CD14-positive monocyte (primary cell): ENCODE data around the gene FLT3LG. TPM values are rescaled to one million over a fixed set of nuclear protein-coding genes. Genes with fewer than 3 reads are reported as not detected.

Experiments used
- DNase-seq, 3 donors: peaks; one replicate each; pipeline ENCODE4 v3.0.0-alpha.2; 2011 to 2022
- H2AFZ ChIP-seq: 2 replicates; pipeline ENCODE4 v1.6.0; 2012; ENCODE audit warnings: mild to moderate bottlenecking, low read depth, low read length, inconsistent platforms; ENCODE audit not compliant: insufficient read depth, poor library complexity, severe bottlenecking
- H3K27ac ChIP-seq, 2 donors: 1 replicate in 1 of 2; 2 replicates in 1 of 2; pipeline ENCODE4 v1.5.1; 2012 to 2013; ENCODE audit warnings: low read length in 2 of 2, control low read depth in 1 of 2, inconsistent platforms in 1 of 2, low read depth in 1 of 2, mild to moderate bottlenecking in 1 of 2
- H3K27me3 ChIP-seq, 2 donors: one replicate each; pipeline versions ENCODE4 v1.6.0 to v1.6.1; 2011 to 2013; ENCODE audit warnings: low read length in 2 of 2; ENCODE audit not compliant: control insufficient read depth in 2 of 2, insufficient read depth in 2 of 2
- H3K36me3 ChIP-seq, 2 donors: replicated peaks in 1 of 2; 1 replicate in 1 of 2; 2 replicates in 1 of 2; pipeline versions ENCODE4 v1.5.1 to v1.6.1; 2012 to 2013; ENCODE audit warnings: low read length in 2 of 2, control low read depth in 1 of 2, inconsistent platforms in 1 of 2, mild to moderate bottlenecking in 1 of 2; ENCODE audit not compliant: insufficient read depth in 2 of 2, control insufficient read depth in 1 of 2
- H3K4me1 ChIP-seq, 2 donors: 1 replicate in 1 of 2; 2 replicates in 1 of 2; pipeline versions ENCODE4 v1.5.1 to v1.6.1; 2012 to 2013; ENCODE audit warnings: low read length in 2 of 2, control low read depth in 1 of 2, inconsistent platforms in 1 of 2, mild to moderate bottlenecking in 1 of 2, moderate library complexity in 1 of 2; ENCODE audit not compliant: insufficient read depth in 2 of 2, control insufficient read depth in 1 of 2
- H3K4me2 ChIP-seq: replicated peaks from 2 replicates; pipeline ENCODE3; 2012; ENCODE audit warnings: low read length, moderate library complexity, mild to moderate bottlenecking; ENCODE audit not compliant: poor library complexity, severe bottlenecking; ENCODE audit errors: extremely low read depth
- H3K4me3 ChIP-seq, 3 experiments: fragments of 200-600 bp in 1 of 3; sonication (generic) in 1 of 3; replicated peaks in 1 of 3; 1 replicate in 2 of 3; 2 replicates in 1 of 3; pipeline ENCODE4 v1.5.1; 2011 to 2013; ENCODE audit warnings: low read length in 3 of 3, mild to moderate bottlenecking in 3 of 3, control low read depth in 2 of 3, low read depth in 2 of 3, inconsistent platforms in 1 of 3, moderate library complexity in 1 of 3
- H3K79me2 ChIP-seq: 2 replicates; pipeline ENCODE4 v1.6.0; 2012; ENCODE audit warnings: mild to moderate bottlenecking, control low read depth, inconsistent platforms, low read length, moderate library complexity; ENCODE audit not compliant: insufficient read depth
- H3K9ac ChIP-seq: 2 replicates; pipeline ENCODE4 v1.6.0; 2017; ENCODE audit warnings: low read length, mild to moderate bottlenecking; ENCODE audit not compliant: insufficient read depth, poor library complexity, severe bottlenecking
- H3K9me3 ChIP-seq, 2 donors: replicated peaks in 1 of 2; 1 replicate in 1 of 2; 2 replicates in 1 of 2; pipeline versions ENCODE4 v1.5.1 to v1.6.1; 2012 to 2013; ENCODE audit warnings: low read length in 2 of 2, control low read depth in 1 of 2; ENCODE audit not compliant: control insufficient read depth in 1 of 2, insufficient read depth in 1 of 2
- H4K20me1 ChIP-seq: 2 replicates; pipeline ENCODE4 v1.6.0; 2012; ENCODE audit warnings: mild to moderate bottlenecking, low read length, control low read depth, moderate library complexity; ENCODE audit not compliant: insufficient read depth
- H3K27ac Mint-ChIP-seq, 7 donors: one replicate each; pipeline ENCODE4 v1.8.0; 2020; ENCODE audit warnings: mild to moderate bottlenecking in 7 of 7, mixed read lengths in 7 of 7, moderate library complexity in 6 of 7, inconsistent platforms in 2 of 7
- H3K27me3 Mint-ChIP-seq, 3 donors: one replicate each; pipeline ENCODE4 v1.8.0; 2021 to 2022; ENCODE audit warnings: low read depth in 3 of 3, mild to moderate bottlenecking in 3 of 3, mixed read lengths in 3 of 3, moderate library complexity in 3 of 3, inconsistent platforms in 1 of 3
- H3K36me3 Mint-ChIP-seq, 2 donors: one replicate each; pipeline ENCODE4 v1.8.0; 2020; ENCODE audit warnings: mixed read lengths in 2 of 2, inconsistent platforms in 1 of 2, mild to moderate bottlenecking in 1 of 2
- H3K4me1 Mint-ChIP-seq: one replicate; pipeline ENCODE4 v1.8.0; 2020; ENCODE audit warnings: mild to moderate bottlenecking, mixed read lengths
- H3K4me3 Mint-ChIP-seq, 2 donors: one replicate each; pipeline ENCODE4 v1.8.0; 2020; ENCODE audit warnings: mild to moderate bottlenecking in 2 of 2, mixed read lengths in 2 of 2, moderate library complexity in 1 of 2
- H3K9me3 Mint-ChIP-seq, 7 donors: one replicate each; pipeline ENCODE4 v1.8.0; 2020 to 2022; ENCODE audit warnings: mixed read lengths in 7 of 7, mild to moderate bottlenecking in 6 of 7, moderate library complexity in 6 of 7, inconsistent platforms in 2 of 7
- WGBS: methylation state at CpG from one replicate; pipeline ENCODE4 v1.1.5; 2013; ENCODE audit warnings: missing lambda C conversion rate; ENCODE audit not compliant: insufficient coverage; 5-methylcytosine and 5-hydroxymethylcytosine counted together
- intact Hi-C, 2 donors: fragments of 100-400 bp; cut with micrococcal nuclease; formaldehyde crosslinking; loops; one replicate each; pipeline versions ENCODE4 v1.15.0 to v1.15.1; 2023
- polyA plus RNA-seq, 3 donors: library from polyadenylated mRNA; depleted of rRNA in 1 of 3; unstranded in 2 of 3; stranded (reverse) in 1 of 3; fragments of 300-500 nt in 2 of 3; fragments of >200 nt in 1 of 3; fragmentation: Illumina TruSeq in 2 of 3; gene quantifications; 1 replicate in 2 of 3; 2 replicates in 1 of 3; pipeline ENCODE4 v1.2.3, GENCODE V29; 2012 to 2021
- TF ChIP-seq, protein P1 (sequence below): fragments of 200-600 bp; IDR thresholded peaks from one replicate; pipeline ENCODE4 v1.8.0; 2022; ENCODE audit warnings: antibody characterized with exemption, mild to moderate bottlenecking

FLT3LG gene
- polyA plus RNA-seq, 3 donors = 5.0 to 13.8 (median 6.9) TPM

DNA sequence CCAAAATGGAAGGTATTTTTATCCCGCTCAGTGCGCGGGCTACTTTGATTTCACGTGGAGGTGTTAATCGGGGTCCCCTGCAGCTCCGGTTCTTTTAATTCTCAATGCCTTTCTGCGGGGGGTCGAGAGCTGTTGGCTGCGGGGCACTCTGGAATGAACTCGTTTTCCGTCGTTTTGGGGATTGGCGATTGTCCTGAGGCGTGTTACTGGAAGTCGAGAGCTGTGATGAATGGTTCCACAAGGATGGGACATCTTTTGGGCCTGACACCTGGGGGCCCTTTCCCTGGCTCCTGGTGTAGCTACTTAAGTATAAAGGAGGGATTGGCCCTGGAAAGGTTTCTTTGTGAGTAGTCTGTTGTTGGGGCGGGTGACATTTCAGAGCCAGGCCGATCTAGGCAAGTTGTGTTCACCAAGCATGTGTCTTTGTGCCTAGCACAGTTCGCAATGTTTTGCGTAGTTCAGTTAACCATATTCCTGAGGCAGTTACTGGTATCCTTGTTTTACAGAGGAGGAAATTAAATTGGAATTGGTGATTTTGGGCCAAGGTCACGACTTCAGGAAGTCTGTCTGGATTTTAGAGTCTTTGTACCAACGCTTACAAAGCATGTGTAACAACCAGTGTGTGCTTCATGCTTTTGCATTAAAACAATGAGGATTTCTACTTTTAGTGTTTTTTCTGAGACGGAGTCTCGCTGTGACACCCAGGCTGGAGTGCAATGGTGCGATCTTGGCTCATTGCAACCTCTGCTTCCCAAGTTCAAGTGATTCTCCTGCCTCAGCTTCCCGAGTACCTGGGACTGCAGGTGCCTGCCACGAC is 14.2 kb downstream of the FLT3LG start:
- H3K4me3 ChIP-seq = peak overlapping the region; percentile 79 to 95 (median 82)
- H3K9ac ChIP-seq = peak overlapping the region; percentile 82
- intact Hi-C loops = loop anchor here in 1 of 2 donors (5.0 kb wide), 1 partner anchor 36 kb away; the partner anchor contains the start of genes ALDH16A1 and PIH1D1
- H2AFZ ChIP-seq = no peak overlapping the region
- peaks cover 50% of the 10 kb centered on the region for H4K20me1 ChIP-seq
- peaks cover 0 to 5% (median 0%) of the 10 kb centered on the region in 7 donors for H3K9me3 Mint-ChIP-seq
- H3K27me3 ChIP-seq = no peaks in the 10 kb centered on the region
- peak overlapping the region; percentile 98 for H3K4me3 Mint-ChIP-seq
- H3K4me1 ChIP-seq = peaks cover 17 to 19% of the 10 kb centered on the region in 2 donors
- no peaks in the 10 kb centered on the region for H3K9me3 ChIP-seq
- peaks cover 30% of the 10 kb centered on the region for H3K79me2 ChIP-seq
- TF ChIP-seq, protein P1, sequence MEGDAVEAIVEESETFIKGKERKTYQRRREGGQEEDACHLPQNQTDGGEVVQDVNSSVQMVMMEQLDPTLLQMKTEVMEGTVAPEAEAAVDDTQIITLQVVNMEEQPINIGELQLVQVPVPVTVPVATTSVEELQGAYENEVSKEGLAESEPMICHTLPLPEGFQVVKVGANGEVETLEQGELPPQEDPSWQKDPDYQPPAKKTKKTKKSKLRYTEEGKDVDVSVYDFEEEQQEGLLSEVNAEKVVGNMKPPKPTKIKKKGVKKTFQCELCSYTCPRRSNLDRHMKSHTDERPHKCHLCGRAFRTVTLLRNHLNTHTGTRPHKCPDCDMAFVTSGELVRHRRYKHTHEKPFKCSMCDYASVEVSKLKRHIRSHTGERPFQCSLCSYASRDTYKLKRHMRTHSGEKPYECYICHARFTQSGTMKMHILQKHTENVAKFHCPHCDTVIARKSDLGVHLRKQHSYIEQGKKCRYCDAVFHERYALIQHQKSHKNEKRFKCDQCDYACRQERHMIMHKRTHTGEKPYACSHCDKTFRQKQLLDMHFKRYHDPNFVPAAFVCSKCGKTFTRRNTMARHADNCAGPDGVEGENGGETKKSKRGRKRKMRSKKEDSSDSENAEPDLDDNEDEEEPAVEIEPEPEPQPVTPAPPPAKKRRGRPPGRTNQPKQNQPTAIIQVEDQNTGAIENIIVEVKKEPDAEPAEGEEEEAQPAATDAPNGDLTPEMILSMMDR = no peak
- H3K36me3 ChIP-seq = peaks cover 38 to 43% of the 10 kb centered on the region in 2 donors
- 1% methylated on average over 26 of the region's 26 CpGs for WGBS
- peak overlapping the region; percentile 99 for H3K4me2 ChIP-seq
- H3K36me3 Mint-ChIP-seq = peaks cover 38 to 41% of the 10 kb centered on the region in 2 donors
- H3K27ac ChIP-seq = peak overlapping the region; percentile 50 to 89
- H3K27me3 Mint-ChIP-seq = peaks cover 0 to 3% (median 1%) of the 10 kb centered on the region in 3 donors
- peaks cover 23% of the 10 kb centered on the region for H3K4me1 Mint-ChIP-seq
- no peak for DNase-seq
- peak overlapping the region; percentile 89 to 97 (median 96) for H3K27ac Mint-ChIP-seq

DNA sequence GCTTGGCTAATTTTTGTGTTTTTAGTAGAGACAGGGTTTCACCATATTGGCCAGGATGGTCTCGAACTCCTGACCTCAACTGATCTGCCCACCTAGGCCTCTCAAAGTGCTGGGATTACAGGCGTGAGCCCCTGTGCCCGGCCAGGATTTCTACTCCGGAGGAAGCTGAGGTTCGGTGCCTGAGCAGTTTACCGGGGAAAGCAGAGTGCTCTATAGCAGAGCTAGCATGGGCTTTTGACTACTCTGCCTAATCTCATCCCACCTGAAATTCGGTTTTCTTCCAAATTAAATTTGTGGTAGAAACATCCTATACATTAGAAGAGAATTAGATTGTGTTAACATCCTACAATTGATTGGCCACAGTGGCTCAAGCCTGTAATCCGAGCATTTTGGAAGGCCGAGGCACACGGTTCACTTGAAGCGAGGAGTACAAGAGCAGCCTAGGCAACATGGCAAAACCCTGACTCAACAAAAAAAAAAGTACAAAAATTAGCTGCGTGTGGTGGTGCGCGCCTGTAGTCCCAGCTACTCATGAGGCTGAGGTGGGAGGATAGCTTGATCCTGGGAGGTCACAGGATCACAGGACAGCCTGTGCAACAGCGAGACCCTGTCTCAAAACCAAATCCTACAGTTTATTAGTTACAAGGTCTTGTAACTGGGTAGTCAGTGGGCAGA is 15.0 kb downstream of the FLT3LG start:
- H3K4me3 Mint-ChIP-seq = peak overlapping the region; percentile 98
- DNase-seq = no peak
- peaks cover 0 to 3% (median 1%) of the 10 kb centered on the region in 3 donors for H3K27me3 Mint-ChIP-seq
- Histone ChIP-seq H2AFZ (no peak overlapping the region), H3K79me2 (peaks cover 30% of the 10 kb centered on the region), H4K20me1 (peaks cover 50% of the 10 kb centered on the region), H3K9ac (peak overlapping the region; percentile 82), H3K36me3 (peaks cover 38 to 43% of the 10 kb centered on the region in 2 donors), H3K4me3 (peak overlapping the region; percentile 79 to 95 (median 82)), H3K4me1 (peaks cover 17 to 19% of the 10 kb centered on the region in 2 donors), H3K4me2 (peak overlapping the region; percentile 99), H3K27ac (peak overlapping the region; percentile 36 to 89), H3K9me3 (no peaks in the 10 kb centered on the region), H3K27me3 (no peaks in the 10 kb centered on the region)
- WGBS = 0% methylated on average over 4 of the region's 15 CpGs
- H3K36me3 Mint-ChIP-seq = peaks cover 38 to 39% of the 10 kb centered on the region in 2 donors
- H3K27ac Mint-ChIP-seq = peak overlapping the region; percentile 80 to 97 (median 93)
- H3K9me3 Mint-ChIP-seq = peaks cover 0 to 3% (median 0%) of the 10 kb centered on the region in 7 donors
- intact Hi-C loops = loop anchor here in 1 of 2 donors (5.0 kb wide), 1 partner anchor 37 kb away; the partner anchor contains the start of genes ALDH16A1 and PIH1D1
- H3K4me1 Mint-ChIP-seq = peaks cover 23% of the 10 kb centered on the region
- TF ChIP-seq, protein P1 = no peak
